HL-60/S4 (cell line): Measurements from ENCODE around the gene NUDT5.
"Not testable (repeated sequence)": the region's sequence is repeated elsewhere in the genome, so short reads cannot be mapped to it uniquely, and the experiment has no call there.

Experiments
- in situ Hi-C: fragments of 300-500 bp; cut with MboI; formaldehyde crosslinking; loops from 2 replicates; pipeline ENCODE4 v1.14.3; 2022; ENCODE audit warnings: low sequenced_read_pairs

Gene NUDT5

DNA sequence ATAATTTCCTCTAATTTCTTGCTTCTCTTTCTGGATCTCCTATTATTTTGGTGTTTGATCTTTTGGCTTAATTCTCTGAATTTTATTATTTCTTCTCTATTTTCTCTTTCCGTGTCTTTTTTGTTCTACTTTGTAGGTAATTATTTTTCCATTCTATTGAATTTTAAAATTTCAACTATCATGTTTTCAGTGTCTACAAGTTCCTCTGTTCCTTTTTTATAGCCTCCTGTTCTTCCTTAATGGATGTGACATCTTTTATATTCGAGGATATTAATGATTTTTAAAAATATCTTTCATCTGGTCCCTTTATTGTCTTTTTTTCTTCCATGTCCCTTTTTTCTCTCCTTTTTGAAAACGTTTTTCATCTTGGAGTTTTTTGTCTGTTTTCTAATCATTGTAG lies 11.4 kb upstream of the NUDT5 start:
- in situ Hi-C loops = no loop called here

- in situ Hi-C loops = no loop called here
These were observed 9.4 kb upstream of the NUDT5 start for GRCh38 chr10:12205082-12205481.

DNA sequence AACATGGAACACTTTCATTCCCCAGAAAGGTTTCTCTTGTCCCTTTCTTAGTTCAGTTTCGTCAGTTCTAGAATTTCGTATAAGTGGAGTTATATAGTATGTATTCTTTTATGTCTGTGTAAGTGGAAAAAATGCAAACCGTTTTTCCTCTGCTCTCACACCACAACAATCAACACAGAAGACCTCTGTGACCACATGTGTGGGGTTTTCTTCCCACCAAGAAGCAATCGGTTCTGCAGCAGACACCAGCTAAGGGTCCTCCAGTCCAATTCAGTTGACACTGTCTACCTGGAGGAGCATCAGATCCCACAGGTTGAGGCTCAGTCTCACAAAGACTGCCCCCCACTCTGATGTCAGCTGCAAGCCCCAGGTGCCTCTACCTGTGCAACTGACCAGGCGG lies 6.5 kb upstream of the NUDT5 start:
- in situ Hi-C loops = no loop called here

- in situ Hi-C loops = no loop called here
These were observed 5.9 kb upstream of the NUDT5 start for GRCh38 chr10:12201543-12201942.

GRCh38 chr10:12200850-12201249 lies 5.2 kb upstream of the NUDT5 start:
- in situ Hi-C loops = no loop called here

DNA sequence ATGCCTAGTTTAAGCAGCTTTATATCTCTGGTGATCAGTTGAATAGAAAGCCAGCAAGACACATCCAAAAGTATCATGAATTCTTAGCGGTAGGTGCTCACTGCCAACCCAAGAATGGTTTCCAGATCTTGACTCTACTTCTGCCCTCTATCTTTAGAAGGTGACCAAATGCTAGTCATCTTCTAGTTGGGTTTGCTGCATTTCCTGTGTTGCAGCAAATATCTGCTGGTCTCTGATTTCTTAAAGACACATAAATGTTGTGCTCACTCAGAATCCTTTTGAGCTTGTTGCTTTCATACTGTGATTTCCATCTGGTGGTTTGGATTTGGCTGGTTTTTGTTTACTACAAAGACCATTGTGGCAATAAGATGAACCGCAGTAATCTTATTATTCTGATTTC lies 2.5 kb upstream of the NUDT5 start:
- in situ Hi-C loops = no loop called here

DNA sequence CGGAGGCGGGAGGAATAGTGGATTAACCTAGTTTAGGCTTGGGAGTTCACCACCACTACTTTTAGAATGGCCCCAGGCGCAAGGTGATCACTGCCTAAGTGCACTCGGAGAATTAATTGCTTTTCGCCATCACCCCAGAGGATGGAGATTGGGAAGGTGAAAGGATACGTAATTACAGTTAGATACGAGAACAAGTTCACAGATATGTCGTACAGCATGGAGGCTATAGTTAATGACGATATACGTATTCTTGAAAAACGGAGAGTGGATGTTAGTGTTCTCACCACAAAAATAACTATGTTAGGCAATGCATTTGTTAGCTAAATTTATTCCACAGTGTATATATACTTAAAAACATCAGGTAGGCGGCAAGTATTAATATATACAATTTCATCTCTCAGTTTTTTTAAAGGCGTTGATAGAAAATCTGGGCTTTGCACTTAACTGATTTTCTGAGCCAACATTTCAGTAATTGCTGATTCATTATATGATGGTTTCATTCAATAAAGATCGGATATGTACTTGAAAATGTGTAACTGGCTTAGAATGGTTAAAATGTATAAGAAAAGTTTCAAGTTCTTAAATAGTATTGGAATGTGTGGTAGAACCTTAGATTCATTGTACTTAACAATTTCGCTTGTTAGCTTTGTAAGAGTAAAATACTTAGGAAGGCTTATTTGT lies 980 bp upstream of the NUDT5 start:
- in situ Hi-C loops = no loop called here

DNA sequence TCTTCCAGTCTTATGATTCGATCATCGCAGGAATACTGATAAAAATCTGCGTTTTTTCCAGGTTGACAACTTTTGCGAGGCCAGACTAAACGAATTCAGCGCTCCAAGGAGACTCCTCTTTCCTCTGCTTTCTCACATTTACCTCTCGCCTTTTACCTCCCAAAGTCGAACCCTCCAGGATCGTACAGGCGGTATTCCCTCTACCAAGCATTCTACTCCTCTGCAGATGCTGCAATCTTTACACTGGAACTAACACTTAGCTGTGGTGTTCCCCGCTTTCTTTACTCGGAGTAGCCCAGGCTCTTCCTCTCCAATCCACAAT lies 449 bp downstream of the NUDT5 start:
- in situ Hi-C loops = no loop called here

DNA sequence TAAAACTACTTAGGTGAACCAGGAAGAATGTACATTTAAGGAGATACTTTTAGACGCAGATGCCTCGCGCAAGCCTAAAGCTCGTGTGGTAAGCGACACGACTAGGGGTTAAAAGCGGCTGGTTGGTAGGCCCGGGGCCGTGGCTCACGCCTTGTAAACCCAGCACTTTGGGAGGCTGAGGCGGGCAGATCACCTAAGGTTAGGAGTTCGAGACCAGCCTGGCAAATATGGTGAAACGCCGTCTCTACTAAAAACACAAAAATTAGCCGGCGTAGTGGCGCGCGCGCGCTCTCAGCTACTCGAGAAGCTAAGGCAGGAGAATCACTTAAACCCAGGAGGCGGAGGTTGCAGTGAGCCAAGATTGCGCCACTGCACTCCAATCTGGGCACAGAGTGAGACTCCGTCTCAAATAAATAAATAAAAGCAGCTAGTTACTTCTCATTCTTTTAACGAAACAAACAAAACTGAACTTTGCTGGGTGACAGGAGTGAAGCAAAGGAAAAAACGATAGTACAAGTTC lies 879 bp downstream of the NUDT5 start:
- in situ Hi-C loops = no loop called here

DNA sequence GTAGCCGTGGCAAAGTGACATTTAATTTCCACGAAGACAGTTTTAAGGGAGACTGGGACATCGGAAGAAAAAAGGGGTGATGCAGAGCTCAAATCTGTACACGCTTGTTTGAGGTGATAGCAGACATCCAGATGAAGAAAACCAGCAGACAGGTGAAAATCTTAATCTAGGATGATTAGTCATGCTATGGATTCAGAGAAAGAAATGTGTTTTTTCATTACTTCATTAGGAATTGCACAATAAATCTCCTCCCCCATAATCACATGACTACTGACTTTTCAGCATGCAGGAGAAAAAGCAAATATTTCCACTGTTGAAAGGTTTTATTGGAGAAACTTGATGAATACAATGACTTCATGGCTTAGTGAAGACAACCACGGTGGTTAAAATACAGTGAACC lies 2.5 kb downstream of the NUDT5 start:
- in situ Hi-C loops = no loop called here

DNA sequence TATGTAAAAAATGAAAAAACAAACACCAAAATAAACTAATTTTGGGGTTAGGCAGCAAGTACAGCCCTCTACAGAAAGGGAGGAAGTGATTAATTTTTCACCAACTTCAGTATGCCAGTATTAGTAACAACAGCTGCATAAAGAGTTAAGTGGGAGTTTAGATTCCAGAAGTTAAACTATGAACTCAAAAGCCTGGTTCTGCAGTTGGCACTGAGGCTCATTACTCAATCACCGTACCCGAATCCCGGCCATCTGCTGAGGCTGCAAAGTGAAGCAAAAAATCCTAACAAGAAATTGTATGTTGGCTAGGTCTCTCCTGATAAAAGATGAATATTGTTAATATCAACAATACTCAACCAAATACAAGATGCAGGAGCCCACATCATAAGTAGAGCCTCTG lies 4.0 kb downstream of the NUDT5 start:
- in situ Hi-C loops = no loop called here

DNA sequence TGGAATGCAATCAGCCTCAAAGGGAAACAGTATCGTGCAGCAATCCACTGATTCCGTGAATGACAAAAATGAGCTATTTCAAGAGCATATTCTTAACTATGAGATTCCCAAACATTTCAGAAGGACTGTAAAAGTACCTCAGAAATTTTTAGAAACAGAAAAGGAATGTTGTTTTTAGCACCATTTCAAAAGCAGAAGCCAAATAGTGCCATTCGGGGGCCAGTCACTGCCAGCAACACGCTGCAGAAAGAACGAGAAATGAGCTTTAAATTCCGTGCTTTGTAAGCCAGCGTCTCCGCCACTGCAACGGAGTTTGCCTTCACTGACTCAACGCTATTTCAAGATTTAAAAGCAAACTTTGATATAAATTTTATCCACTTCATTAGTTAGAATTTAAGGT lies 6.3 kb downstream of the NUDT5 start:
- in situ Hi-C loops = no loop called here

DNA sequence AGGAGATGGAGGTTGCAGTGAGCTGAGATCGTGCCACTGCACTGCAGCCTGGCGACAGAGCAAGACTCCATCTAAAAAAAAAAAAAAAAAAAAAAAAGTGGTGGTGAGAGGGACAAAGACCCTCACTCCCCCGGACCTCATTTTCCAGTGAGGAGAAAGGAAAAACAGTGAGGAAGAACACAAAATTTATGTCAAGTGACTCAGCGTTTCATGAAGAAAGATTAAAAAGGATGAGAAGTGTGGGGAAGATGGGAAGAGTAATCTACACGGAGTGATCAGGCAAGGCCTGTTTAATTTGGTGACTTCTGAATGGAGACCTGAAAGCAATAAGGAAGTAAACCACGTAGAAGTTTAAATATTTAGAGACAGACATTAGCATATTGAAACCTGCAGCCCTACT lies 7.0 kb downstream of the NUDT5 start:
- in situ Hi-C loops = no loop called here

DNA sequence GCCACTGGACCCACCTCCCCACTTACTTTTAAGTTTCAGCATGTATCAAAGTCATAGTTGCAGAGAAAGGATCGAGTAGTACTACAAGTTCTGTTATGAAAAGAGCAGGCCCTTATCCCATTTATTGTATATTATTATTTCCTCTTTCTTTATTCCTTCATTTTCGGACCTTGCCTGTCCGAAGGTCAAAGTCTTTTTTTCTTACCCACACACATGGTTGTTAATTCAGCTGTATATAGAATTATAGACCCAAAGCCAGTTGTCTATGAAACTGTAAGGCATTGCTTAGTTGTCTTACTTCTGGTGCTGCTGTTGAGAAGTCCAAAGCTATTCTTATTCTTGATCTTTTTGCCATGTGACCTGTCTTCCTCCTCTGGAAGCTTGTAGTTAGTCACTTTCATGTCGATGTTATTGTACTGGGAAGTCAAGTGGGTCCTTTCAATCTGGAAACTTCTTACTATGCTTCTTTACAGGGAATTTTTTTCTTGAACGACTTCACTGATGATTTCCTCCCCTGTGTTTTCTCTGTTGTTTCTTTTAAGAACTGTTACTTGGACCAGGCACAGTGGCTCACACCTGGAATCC lies 8.3 kb downstream of the NUDT5 start:
- in situ Hi-C loops = no loop called here

DNA sequence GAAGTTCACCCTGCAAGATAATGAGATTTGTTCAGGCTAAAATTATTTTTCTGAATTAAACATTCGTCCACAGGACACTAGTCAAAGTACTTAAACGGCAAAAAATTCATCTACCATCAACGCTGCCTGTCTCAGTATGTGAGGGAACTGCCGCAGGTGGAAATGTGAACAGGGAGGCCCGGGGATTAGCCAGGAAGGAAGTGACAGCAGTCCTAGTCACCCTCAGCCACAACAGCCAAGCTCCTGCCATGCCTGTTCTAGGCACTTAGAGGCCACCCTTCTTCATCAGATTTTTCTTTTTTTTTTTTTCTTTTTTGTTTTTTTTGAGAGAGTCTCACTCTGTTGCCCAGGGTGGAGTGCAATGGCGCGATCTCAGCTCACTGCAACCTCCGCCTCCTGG lies 9.4 kb downstream of the NUDT5 start:
- in situ Hi-C loops = no loop called here

DNA sequence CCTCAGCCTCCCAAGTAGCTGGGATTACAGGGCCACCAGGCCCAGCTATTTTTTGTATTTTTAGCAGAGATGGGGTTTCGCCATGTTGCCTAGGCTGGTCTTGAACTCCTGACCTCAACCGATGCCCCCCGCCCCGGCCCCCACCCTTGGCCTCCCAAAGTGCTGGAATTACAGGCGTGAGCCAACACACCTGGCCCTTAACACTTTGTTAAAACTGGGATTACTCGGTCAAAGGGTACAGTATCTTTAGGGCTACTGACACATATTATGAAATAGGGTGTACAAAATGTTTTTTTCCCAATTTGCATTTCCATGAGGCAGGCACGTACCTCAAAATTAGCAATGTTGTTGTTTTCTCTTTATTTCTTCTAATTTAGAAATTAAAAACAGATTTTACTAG lies 11.5 kb downstream of the NUDT5 start:
- in situ Hi-C loops = no loop called here

- in situ Hi-C loops = no loop called here
These were observed 14.5 kb downstream of the NUDT5 start for GRCh38 chr10:12181065-12181775.

- in situ Hi-C loops = no loop called here
These were observed 15.3 kb downstream of the NUDT5 start for GRCh38 chr10:12180221-12180974.

GRCh38 chr10:12179606-12180170 lies 16.0 kb downstream of the NUDT5 start:
- in situ Hi-C loops = no loop called here

DNA sequence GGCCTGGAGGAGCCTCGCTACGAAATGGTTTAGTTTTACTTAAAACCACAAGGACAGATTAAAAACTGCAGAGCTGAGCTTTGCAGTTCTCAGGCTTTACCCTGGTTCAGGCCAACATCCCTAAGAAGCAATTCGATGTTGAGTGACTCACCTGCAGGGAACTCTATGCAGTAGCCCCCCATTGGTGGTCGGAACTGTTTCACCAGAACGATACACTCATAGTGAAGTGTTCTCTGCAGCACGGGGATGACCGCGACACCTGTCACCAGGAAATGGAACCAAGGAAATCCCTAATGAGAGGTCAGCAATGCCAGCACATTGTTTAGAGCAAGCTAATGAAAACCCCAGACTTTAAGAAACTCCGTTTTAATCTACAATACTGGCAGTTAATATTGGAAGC lies 18.0 kb downstream of the NUDT5 start:
- in situ Hi-C loops = no loop called here

DNA sequence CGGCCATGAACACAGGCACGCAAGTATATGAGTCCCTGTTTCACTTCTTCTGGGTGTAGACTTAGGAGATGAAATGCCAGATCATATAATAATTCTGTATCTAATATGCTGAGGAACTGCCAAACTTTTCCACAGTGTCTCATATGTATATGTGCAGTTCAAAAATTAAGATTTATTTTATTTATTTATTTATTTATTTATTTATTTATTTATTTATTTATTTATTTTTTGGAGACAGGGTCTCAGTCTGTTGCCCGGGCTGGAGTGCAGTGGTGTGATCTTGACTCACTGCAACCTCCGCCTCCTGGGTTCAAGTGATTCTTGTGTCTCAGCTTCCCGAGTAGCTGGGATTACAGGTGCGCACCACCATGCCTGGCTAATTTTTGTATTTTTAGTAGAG lies 24.2 kb downstream of the NUDT5 start:
- in situ Hi-C loops = not testable (repeated sequence)
